SK-N-SH (cell line): Measurements from ENCODE around the gene LATS2.

Experiments
- ELF1 ChIP-seq: IDR thresholded peaks from 2 replicates; pipeline ENCODE4 v1.4.0; 2012
- POLR2AphosphoS5 ChIP-seq: IDR thresholded peaks from 2 replicates; pipeline ENCODE4 v1.6.1; 2012; ENCODE audit warnings: low read depth, low read length
- RCOR1 ChIP-seq: fragments of 150-350 bp; IDR thresholded peaks from 2 replicates; pipeline ENCODE4 v1.6.1; 2017; ENCODE audit warnings: antibody characterized with exemption, low read length
- RFX5 ChIP-seq: IDR thresholded peaks from 2 replicates; pipeline ENCODE4 v1.6.1; 2012; ENCODE audit warnings: mild to moderate bottlenecking, improper control_type of control experiment, low read length
- SMC3 ChIP-seq: IDR thresholded peaks from 2 replicates; pipeline ENCODE4 v1.6.1; 2012; ENCODE audit warnings: low read depth, low read length, improper control_type of control experiment
- YY1 ChIP-seq: IDR thresholded peaks from 2 replicates; pipeline ENCODE4 v1.4.0; 2012; ENCODE audit warnings: low read depth, mild to moderate bottlenecking
- TF ChIP-seq, protein P1 (sequence below): fragments of 200-600 bp; sonication (generic); IDR thresholded peaks from 2 replicates; pipeline ENCODE4 v1.6.1; 2017; ENCODE audit warnings: antibody characterized with exemption, mild to moderate bottlenecking, moderate library complexity

DNA sequence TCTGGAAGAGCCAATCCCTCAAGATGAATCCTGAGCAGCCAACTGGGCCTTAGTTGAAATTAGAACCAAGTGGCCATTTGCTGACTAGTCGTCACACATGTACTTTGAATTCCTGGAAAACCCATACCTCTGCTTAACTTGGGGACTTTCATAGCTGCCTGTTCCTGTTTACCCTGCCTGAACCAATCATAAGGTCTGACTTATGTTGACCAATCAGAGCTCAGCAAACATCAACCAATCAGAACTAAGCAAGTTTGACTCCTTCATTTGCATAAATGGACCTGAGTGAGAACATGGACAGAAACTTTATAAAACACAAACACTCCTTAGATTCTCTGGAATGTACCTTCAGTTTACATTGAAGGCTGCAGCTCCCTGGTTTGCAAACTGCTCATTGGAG is 50.8 kb downstream of the LATS2 start:
- TF ChIP-seq POLR2AphosphoS5: no peak
- no peak for TF ChIP-seq YY1
- TF ChIP-seq, protein P1, sequence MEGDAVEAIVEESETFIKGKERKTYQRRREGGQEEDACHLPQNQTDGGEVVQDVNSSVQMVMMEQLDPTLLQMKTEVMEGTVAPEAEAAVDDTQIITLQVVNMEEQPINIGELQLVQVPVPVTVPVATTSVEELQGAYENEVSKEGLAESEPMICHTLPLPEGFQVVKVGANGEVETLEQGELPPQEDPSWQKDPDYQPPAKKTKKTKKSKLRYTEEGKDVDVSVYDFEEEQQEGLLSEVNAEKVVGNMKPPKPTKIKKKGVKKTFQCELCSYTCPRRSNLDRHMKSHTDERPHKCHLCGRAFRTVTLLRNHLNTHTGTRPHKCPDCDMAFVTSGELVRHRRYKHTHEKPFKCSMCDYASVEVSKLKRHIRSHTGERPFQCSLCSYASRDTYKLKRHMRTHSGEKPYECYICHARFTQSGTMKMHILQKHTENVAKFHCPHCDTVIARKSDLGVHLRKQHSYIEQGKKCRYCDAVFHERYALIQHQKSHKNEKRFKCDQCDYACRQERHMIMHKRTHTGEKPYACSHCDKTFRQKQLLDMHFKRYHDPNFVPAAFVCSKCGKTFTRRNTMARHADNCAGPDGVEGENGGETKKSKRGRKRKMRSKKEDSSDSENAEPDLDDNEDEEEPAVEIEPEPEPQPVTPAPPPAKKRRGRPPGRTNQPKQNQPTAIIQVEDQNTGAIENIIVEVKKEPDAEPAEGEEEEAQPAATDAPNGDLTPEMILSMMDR: no peak
- TF ChIP-seq ELF1: no peak
- TF ChIP-seq RFX5: no peak
- no peak for TF ChIP-seq RCOR1
- TF ChIP-seq SMC3: no peak
